RWPE2 (cell line): ENCODE results near the gene TSHZ2.
A peak's percentile ranks its signal among the peaks of the same experiment; 100 is the strongest.

Experiments
- ATAC-seq: fragments of 200-7000 bp; cut with Tn5 transposase; 3 replicates; pipeline ENCODE4 v1.9.1; 2021; ENCODE audit warnings: low read depth
- DNase-seq: peaks from one replicate; pipeline ENCODE4 v3.0.0-alpha.2; 2020; ENCODE audit warnings: low spot score
- H3K27ac ChIP-seq: fragments of 450-650 bp; 2 replicates; pipeline ENCODE4 v1.5.1; 2017; ENCODE audit warnings: mild to moderate bottlenecking; ENCODE audit not compliant: poor library complexity, severe bottlenecking
- H3K27me3 ChIP-seq: fragments of 250-450 bp; sonication (Bioruptor Pico); 2 replicates; pipeline ENCODE4 v1.5.1; 2021; ENCODE audit warnings: mild to moderate bottlenecking, moderate library complexity; ENCODE audit not compliant: insufficient read depth, poor library complexity, severe bottlenecking
- H3K36me3 ChIP-seq: fragments of 250-450 bp; sonication (Bioruptor Pico); 2 replicates; pipeline ENCODE4 v1.5.1; 2020; ENCODE audit warnings: low read depth, mild to moderate bottlenecking, moderate library complexity
- H3K4me1 ChIP-seq: fragments of 250-450 bp; sonication (Bioruptor Pico); 2 replicates; pipeline ENCODE4 v1.5.1; 2021; ENCODE audit warnings: mild to moderate bottlenecking, moderate library complexity; ENCODE audit not compliant: insufficient read depth, poor library complexity, severe bottlenecking
- H3K4me3 ChIP-seq: fragments of 250-450 bp; sonication (Bioruptor Pico); 2 replicates; pipeline ENCODE4 v1.5.1; 2021; ENCODE audit warnings: mild to moderate bottlenecking, moderate library complexity; ENCODE audit not compliant: severe bottlenecking
- H3K9me3 ChIP-seq: fragments of 250-450 bp; sonication (Bioruptor Pico); 2 replicates; pipeline ENCODE4 v1.5.1; 2021; ENCODE audit warnings: mild to moderate bottlenecking, moderate library complexity; ENCODE audit not compliant: severe bottlenecking
- CTCF ChIP-seq: fragments of 450-650 bp; IDR thresholded peaks from one replicate; pipeline ENCODE4 v1.5.1; 2017; ENCODE audit warnings: mild to moderate bottlenecking, moderate library complexity; ENCODE audit not compliant: poor library complexity, severe bottlenecking

Gene TSHZ2

GRCh38 chr20:53044296-53044695, 72.1 kb downstream of the TSHZ2 start:
- Histone ChIP-seq H3K4me3 (no peak overlapping the region), H3K27me3 (no peaks in the 10 kb centered on the region), H3K9me3 (no peaks in the 10 kb centered on the region), H3K36me3 (no peaks in the 10 kb centered on the region), H3K27ac (no peak overlapping the region), H3K4me1 (peaks cover 6% of the 10 kb centered on the region)
- TF ChIP-seq CTCF: no peak
- ATAC-seq: no peak
- no peak for DNase-seq

- no peaks in the 10 kb centered on the region for H3K36me3 ChIP-seq
- no peaks in the 10 kb centered on the region for H3K27me3 ChIP-seq
- H3K4me1 ChIP-seq: peaks cover 7% of the 10 kb centered on the region
- no peak for ATAC-seq
- no peak for DNase-seq
- H3K4me3 ChIP-seq: no peak overlapping the region
- TF ChIP-seq CTCF: no peak
- H3K9me3 ChIP-seq: no peaks in the 10 kb centered on the region
- no peak overlapping the region for H3K27ac ChIP-seq
Observed at GRCh38 chr20:53045941-53046340, 73.8 kb downstream of the TSHZ2 start.

GRCh38 chr20:53047203-53047602, 75.0 kb downstream of the TSHZ2 start:
- H3K27ac ChIP-seq: no peak overlapping the region
- no peaks in the 10 kb centered on the region for H3K9me3 ChIP-seq
- no peaks in the 10 kb centered on the region for H3K36me3 ChIP-seq
- no peaks in the 10 kb centered on the region for H3K27me3 ChIP-seq
- peaks cover 5% of the 10 kb centered on the region for H3K4me1 ChIP-seq
- DNase-seq (no peak), ATAC-seq (no peak)
- H3K4me3 ChIP-seq: no peak overlapping the region
- no peak for TF ChIP-seq CTCF

GRCh38 chr20:53048387-53048786, 76.2 kb downstream of the TSHZ2 start:
- peaks cover 5% of the 10 kb centered on the region for H3K4me1 ChIP-seq
- ATAC-seq: no peak
- TF ChIP-seq CTCF: no peak

GRCh38 chr20:53050338-53050737, 78.2 kb downstream of the TSHZ2 start:
- peaks cover 5% of the 10 kb centered on the region for H3K4me1 ChIP-seq
- H3K27me3 ChIP-seq: no peaks in the 10 kb centered on the region
- no peak overlapping the region for H3K27ac ChIP-seq
- DNase-seq (no peak), ATAC-seq (peak; percentile 59)
- no peak for TF ChIP-seq CTCF
- H3K4me3 ChIP-seq: no peak overlapping the region
- H3K9me3 ChIP-seq: no peaks in the 10 kb centered on the region
- H3K36me3 ChIP-seq: no peaks in the 10 kb centered on the region

More at GRCh38 chr20:53048387-53048786, 76.2 kb downstream of the TSHZ2 start:
- no peaks in the 10 kb centered on the region for H3K36me3 ChIP-seq
- no peaks in the 10 kb centered on the region for H3K9me3 ChIP-seq
- no peak for DNase-seq
- H3K4me3 ChIP-seq: no peak overlapping the region
- no peak overlapping the region for H3K27ac ChIP-seq
- H3K27me3 ChIP-seq: no peaks in the 10 kb centered on the region
